Hepatocyte (in vitro differentiated cells): ENCODE data around the gene AGXT2. TPM values are rescaled to one million over a fixed set of nuclear protein-coding genes. Genes with fewer than 3 reads are reported as not detected.

ENCODE experiments used
- DNase-seq: peaks from one replicate; pipeline ENCODE4 v3.0.0-alpha.2; 2016; ENCODE audit warnings: low spot score
- H2AFZ ChIP-seq: fragments of 200-600 bp; sonication (generic); 2 replicates; pipeline ENCODE4 v1.6.0; 2016; ENCODE audit warnings: antibody characterized with exemption, mild to moderate bottlenecking
- H3K27ac ChIP-seq: fragments of 200-600 bp; sonication (generic); 2 replicates; pipeline ENCODE4 v1.5.1; 2016; ENCODE audit warnings: mild to moderate bottlenecking
- H3K27me3 ChIP-seq: fragments of 200-600 bp; sonication (generic); 2 replicates; pipeline ENCODE4 v1.6.1; 2016
- H3K36me3 ChIP-seq: fragments of 200-600 bp; sonication (generic); replicated peaks from 2 replicates; pipeline ENCODE4 v1.5.1; 2016; ENCODE audit warnings: low read depth; ENCODE audit not compliant: insufficient read depth
- H3K4me1 ChIP-seq: fragments of 200-600 bp; sonication (generic); 2 replicates; pipeline ENCODE4 v1.5.1; 2016; ENCODE audit warnings: mild to moderate bottlenecking, moderate library complexity; ENCODE audit not compliant: insufficient read depth
- H3K4me2 ChIP-seq: fragments of 200-600 bp; sonication (generic); 2 replicates; pipeline ENCODE4 v1.6.0; 2016
- H3K4me3 ChIP-seq: fragments of 200-600 bp; sonication (generic); 2 replicates; pipeline ENCODE4 v1.5.1; 2016; ENCODE audit warnings: mild to moderate bottlenecking
- H3K79me2 ChIP-seq: fragments of 200-600 bp; sonication (generic); 2 replicates; pipeline ENCODE4 v1.6.0; 2017; ENCODE audit warnings: mild to moderate bottlenecking
- H3K9me2 ChIP-seq: fragments of 200-600 bp; sonication (generic); replicated peaks from 2 replicates; pipeline ENCODE4 v1.6.0; 2017; ENCODE audit warnings: mild to moderate bottlenecking; ENCODE audit not compliant: insufficient read depth
- H3K9me3 ChIP-seq: fragments of 200-600 bp; sonication (generic); 2 replicates; pipeline ENCODE4 v1.5.1; 2016; ENCODE audit warnings: low read depth, mild to moderate bottlenecking
- H4K20me1 ChIP-seq: fragments of 200-600 bp; sonication (generic); 2 replicates; pipeline ENCODE4 v1.6.0; 2016; ENCODE audit warnings: mild to moderate bottlenecking; ENCODE audit not compliant: insufficient read depth, poor library complexity, severe bottlenecking
- EZH2 ChIP-seq: fragments of 200-600 bp; sonication (generic); IDR thresholded peaks from 2 replicates; pipeline ENCODE4 v1.6.1; 2016; ENCODE audit warnings: antibody characterized with exemption, mild to moderate bottlenecking, borderline replicate concordance
- EZH2phosphoT487 ChIP-seq: fragments of 200-600 bp; sonication (generic); IDR thresholded peaks from one replicate; pipeline ENCODE4 v1.6.1; 2018; ENCODE audit warnings: antibody characterized with exemption, mild to moderate bottlenecking, low read depth, moderate library complexity; ENCODE audit not compliant: unreplicated experiment, severe bottlenecking
- WGBS: methylation state at CpG from one replicate; pipeline ENCODE4 v1.1.6; 2016; ENCODE audit warnings: low lambda C conversion rate; ENCODE audit errors: missing lambda C conversion rate; 5-methylcytosine and 5-hydroxymethylcytosine counted together
- polyA plus RNA-seq: library from polyadenylated mRNA; unstranded; fragments of >200 nt; fragmentation: Nextera tagmentation; extraction: Ambion mirVana; gene quantifications from 2 replicates; pipeline ENCODE4 v1.2.1, GENCODE V29; 2016
- total RNA-seq: library from RNA; depleted of rRNA; stranded (reverse); fragments of >200 nt; gene quantifications from 2 replicates; pipeline ENCODE4 v1.2.3, GENCODE V29; 2014
- TF ChIP-seq, protein P1 (sequence below): fragments of 200-600 bp; sonication (generic); IDR thresholded peaks from 2 replicates; pipeline ENCODE4 v1.5.1; 2016; ENCODE audit warnings: antibody characterized with exemption, mild to moderate bottlenecking; ENCODE audit not compliant: poor library complexity

The AGXT2 gene
- total and polyA plus RNA-seq, 2 experiments from 2014 or later, result 8.0 to 10.6 TPM

DNA sequence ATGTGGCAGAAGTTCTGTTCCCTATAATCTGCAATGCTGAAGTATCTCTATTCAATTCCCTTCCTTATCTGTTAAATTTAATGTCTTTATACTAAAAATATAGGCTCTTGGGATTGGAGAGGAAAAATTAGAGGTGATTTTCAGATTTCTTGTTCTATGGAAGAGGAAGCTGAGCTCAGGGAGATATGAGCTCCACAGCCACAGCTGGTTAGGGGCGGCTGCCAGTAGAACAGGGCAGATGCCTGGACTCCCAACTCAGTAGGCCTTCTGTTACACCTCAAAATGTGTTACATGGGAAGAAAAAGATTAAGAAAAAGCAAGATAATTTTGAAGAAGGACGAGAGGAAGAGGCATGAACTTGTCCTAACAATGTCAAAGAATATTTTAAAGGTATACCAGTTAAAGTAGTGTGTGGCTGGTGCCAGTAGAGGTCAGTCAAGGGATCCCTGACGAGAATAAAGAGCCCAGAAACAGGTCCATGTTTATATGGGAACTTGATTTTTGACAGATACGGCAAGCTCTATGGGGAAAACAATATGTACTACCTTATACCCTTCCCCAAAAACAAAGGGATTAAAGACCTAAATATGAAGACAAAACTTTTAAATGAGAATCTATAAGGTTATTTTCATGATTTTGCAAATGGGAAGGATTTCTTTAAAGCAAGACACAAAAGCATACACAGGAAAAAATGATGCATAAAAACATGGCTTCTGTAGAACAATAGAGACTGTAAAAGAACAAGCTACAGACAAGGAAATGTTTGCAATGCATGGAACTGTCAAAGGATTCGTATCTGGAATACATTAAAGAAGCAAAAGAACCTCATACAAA lies 89.7 kb downstream of the AGXT2 start:
- no peak overlapping the region for H3K4me3 ChIP-seq
- TF ChIP-seq EZH2phosphoT487, result no peak
- TF ChIP-seq, protein P1, sequence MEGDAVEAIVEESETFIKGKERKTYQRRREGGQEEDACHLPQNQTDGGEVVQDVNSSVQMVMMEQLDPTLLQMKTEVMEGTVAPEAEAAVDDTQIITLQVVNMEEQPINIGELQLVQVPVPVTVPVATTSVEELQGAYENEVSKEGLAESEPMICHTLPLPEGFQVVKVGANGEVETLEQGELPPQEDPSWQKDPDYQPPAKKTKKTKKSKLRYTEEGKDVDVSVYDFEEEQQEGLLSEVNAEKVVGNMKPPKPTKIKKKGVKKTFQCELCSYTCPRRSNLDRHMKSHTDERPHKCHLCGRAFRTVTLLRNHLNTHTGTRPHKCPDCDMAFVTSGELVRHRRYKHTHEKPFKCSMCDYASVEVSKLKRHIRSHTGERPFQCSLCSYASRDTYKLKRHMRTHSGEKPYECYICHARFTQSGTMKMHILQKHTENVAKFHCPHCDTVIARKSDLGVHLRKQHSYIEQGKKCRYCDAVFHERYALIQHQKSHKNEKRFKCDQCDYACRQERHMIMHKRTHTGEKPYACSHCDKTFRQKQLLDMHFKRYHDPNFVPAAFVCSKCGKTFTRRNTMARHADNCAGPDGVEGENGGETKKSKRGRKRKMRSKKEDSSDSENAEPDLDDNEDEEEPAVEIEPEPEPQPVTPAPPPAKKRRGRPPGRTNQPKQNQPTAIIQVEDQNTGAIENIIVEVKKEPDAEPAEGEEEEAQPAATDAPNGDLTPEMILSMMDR, result peak; percentile 67
- no peaks in the 10 kb centered on the region for H3K79me2 ChIP-seq
- H4K20me1 ChIP-seq, result no peaks in the 10 kb centered on the region
- H3K4me1 ChIP-seq, result no peaks in the 10 kb centered on the region
- DNase-seq, result peak; percentile 54
- no peak overlapping the region for H3K27ac ChIP-seq
- no peak overlapping the region for H3K4me2 ChIP-seq
- H3K9me3 ChIP-seq, result no peaks in the 10 kb centered on the region
- no peaks in the 10 kb centered on the region for H3K36me3 ChIP-seq
- no peaks in the 10 kb centered on the region for H3K9me2 ChIP-seq
- 49% methylated on average over 5 of the region's 5 CpGs for WGBS
- no peak overlapping the region for H2AFZ ChIP-seq
- H3K27me3 ChIP-seq, result no peaks in the 10 kb centered on the region

DNA sequence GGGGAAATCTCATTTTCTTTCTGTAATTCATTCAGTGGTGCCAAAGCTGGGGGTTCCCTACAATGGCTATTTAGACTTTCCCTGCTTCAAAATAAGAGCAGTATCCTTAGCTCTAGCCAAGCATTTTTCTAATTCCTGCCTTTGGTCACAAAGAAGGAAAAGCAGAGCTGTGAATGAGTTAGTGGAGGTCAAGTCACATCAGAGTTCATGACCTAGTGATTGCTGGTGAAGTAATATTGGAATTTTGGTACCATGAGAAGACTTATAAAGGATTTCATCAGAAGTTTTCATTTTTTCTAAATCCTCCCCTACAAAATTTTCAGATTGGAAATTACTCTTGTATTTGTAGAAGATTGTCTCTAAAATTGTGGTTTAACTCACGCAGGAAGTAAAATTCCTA lies 90.4 kb downstream of the AGXT2 start:
- TF ChIP-seq EZH2 (no peak), EZH2phosphoT487 (no peak)
- TF ChIP-seq, protein P1, result no peak
- no peaks in the 10 kb centered on the region for H3K9me2 ChIP-seq
- WGBS, result 100% methylated on average over 1 of the region's 1 CpG

More for the DNA sequence above, 90.4 kb downstream of the AGXT2 start:
- no peaks in the 10 kb centered on the region for H3K4me1 ChIP-seq
- no peaks in the 10 kb centered on the region for H3K36me3 ChIP-seq
- no peaks in the 10 kb centered on the region for H4K20me1 ChIP-seq
- no peak overlapping the region for H2AFZ ChIP-seq
- no peaks in the 10 kb centered on the region for H3K9me3 ChIP-seq
- no peaks in the 10 kb centered on the region for H3K27me3 ChIP-seq
- no peak overlapping the region for H3K4me3 ChIP-seq
- H3K4me2 ChIP-seq, result no peak overlapping the region
- H3K79me2 ChIP-seq, result no peaks in the 10 kb centered on the region
- DNase-seq, result no peak
- no peak overlapping the region for H3K27ac ChIP-seq

Other genes starting within 250 kb of the AGXT2 start
- gene TTC23L, start 208.8 kb downstream of the AGXT2 start, total RNA-seq, result 0.07 and 0.76 TPM in 2 replicates
- gene TTC23L, start 208.8 kb downstream of the AGXT2 start, polyA plus RNA-seq, result 1.7 TPM in 1 of 2 replicates, not detected in the other
- gene RAD1, start 132.4 kb downstream of the AGXT2 start, total RNA-seq, result 18.5 and 33.2 TPM in 2 replicates
- 24.2 and 25.2 TPM in 2 replicates for gene RAD1, start 132.4 kb downstream of the AGXT2 start, polyA plus RNA-seq
- 27.5 and 28.7 TPM in 2 replicates for gene BRIX1, start 132.2 kb downstream of the AGXT2 start, total RNA-seq
- 25.3 and 28.6 TPM in 2 replicates for gene BRIX1, start 132.2 kb downstream of the AGXT2 start, polyA plus RNA-seq
- 37.3 and 39.5 TPM in 2 replicates for gene DNAJC21, start 118.4 kb downstream of the AGXT2 start, total RNA-seq
- 29.1 and 40.0 TPM in 2 replicates for gene DNAJC21, start 118.4 kb downstream of the AGXT2 start, polyA plus RNA-seq
- gene PRLR, start 182.5 kb upstream of the AGXT2 start, total RNA-seq, result 95.8 and 99.8 TPM in 2 replicates
- 21.8 and 24.7 TPM in 2 replicates for gene PRLR, start 182.5 kb upstream of the AGXT2 start, polyA plus RNA-seq